GM19043 (cell line): ENCODE results near the gene USP12.

Experiments
- ATAC-seq: cut with Tn5 transposase; IDR thresholded peaks from one replicate; pipeline ENCODE4 v1.9.1; 2021; ENCODE audit warnings: low read depth; ENCODE audit not compliant: unreplicated experiment

Gene USP12

DNA sequence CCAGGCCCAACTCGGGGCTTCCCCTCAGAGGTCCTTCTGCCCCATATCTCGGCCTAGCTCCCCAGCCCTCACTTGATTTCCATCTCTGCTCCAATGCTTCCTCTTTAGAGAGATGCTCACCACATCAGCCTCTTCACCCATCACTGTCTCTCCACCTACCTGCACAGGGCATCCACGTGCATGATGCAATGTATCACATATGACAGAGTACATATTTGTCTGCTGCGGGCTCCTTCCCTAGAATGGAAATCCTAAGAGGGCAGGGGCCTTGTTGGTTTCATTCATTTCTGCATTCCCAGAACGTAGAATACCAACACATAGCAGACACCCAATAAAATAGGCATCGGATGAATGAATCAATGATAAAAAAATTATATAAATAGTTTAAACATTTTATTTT, 130.3 kb downstream of the USP12 start:
- ATAC-seq: no peak

DNA sequence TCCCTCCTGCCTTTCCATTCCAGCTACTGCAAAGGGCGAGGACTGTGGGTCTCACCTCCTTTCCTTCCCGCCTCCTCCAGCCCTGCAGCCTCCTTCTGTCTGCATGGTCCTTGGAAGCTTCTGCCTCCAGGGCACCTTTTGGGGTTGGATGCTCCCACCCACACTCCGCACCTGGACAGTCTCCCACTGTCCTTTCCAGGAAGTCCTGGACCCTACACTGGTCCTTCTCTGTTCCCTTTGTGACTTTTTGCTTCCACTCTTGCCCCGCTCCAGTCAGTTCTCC, 130.8 kb downstream of the USP12 start:
- no peak for ATAC-seq

DNA sequence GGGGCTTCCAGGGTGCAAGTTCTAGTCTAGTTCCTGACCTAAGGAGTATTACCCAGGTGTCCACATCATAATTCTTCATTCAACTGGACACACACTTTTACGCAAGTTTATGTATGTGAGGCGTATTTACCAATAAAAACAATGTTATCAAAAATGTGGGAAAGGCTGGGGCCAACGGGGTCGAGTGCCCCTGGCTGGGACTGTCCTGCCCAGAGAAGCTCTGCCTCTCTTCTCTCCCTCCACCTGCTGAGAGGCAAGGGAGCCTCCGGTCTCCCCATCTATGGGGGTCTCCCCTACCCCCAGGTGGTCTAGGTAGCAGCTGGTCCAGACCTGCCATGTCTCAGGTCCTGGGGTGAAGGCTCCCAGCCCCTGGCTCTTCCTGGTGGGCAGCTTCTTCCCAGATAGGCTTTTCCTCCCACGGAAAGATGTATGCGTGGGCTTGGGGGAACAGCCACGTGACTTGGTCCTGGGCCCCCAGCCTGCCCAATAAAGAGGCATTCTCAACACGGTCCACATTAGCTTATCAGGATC, 132.4 kb downstream of the USP12 start:
- no peak for ATAC-seq

DNA sequence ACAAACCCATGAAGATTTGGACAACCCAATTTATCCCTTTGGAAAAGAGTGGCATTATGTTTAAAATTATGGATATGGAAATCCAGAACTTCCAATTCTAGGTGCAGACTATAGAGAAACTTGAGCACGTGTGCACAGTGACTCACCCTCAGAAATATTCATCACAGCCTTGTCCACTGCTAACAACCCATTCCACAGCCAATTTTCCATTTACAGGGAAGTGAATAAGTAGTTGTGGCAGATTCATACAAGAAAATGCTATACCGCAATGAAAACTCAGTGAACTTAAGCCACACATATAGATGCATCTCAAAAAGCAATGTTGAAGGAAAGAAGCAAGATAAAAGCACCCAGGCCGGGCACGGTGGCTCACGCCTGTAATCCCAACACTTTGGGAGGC, 133.3 kb downstream of the USP12 start:
- ATAC-seq: no peak

DNA sequence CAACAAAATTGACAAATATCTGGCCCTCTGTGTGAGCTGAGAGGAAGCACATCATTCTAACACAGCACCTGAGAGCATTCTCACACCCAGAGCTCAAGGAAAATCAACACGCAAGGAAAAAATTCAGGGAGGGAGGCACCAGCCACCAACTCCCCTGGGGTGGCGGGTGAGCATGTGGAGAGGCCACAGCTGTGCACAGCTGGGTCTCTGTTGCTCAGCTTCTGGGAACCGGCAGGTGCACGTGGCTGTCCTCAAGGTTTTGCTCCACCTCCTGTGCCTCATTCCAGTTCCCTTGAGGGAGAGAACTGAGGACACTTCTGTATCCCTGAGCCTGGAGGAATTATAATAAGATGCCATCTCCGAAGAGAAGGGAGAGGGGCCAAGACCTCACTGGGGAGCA, 134.0 kb downstream of the USP12 start:
- ATAC-seq: no peak

DNA sequence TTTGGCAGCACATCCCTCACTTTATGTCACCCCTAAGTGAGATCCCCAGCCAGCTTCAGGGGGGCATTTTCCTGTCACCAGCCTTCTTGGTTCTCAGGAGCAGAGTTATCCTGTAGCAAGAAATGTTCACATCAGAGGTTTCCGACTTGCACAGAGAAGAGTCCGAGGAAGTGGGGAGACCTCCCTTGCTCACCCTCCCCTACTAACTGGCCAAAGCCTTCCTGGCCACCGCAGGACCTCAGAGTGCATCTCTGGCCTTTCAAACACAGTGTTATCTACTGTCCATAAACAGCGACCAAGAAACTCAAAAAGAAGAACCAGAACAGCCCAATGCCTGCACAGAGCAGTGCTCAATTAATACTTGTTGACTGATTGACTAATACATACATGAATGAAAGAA, 134.4 kb downstream of the USP12 start:
- no peak for ATAC-seq

DNA sequence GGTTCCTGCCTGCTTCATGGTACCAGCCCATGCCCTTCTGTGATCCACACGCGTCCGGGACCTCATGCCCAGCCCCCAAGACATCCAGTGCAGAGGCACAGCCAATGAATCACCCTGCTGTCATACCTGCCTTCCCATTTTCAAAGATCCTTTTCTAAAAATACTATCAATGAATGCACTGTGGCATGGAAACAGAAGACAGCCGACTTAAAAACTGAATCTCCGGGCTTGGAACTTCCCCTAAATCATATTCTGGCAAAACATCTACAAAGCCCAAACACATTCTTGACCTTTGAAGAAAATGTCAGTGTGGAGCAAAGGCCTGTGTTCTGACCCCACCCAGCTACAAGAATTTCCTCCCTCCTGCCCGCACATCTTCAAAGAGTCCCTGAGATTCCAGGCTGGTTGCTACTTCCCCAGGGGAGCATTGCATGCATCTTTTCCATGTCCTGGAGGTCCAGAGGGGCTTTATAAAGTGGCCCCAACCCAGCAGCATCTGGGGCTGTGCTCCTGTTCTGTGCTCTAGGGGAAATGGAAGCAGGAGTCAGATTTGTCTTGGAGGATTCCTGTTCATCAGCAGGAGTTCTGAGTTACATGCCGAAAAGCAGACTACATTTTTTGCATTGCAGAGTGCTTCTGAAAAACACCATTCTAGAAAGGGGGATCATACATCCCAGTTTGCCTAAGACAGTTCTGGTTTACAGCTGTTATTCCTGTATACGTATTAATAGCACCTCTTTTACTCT, 135.2 kb downstream of the USP12 start:
- no peak for ATAC-seq

DNA sequence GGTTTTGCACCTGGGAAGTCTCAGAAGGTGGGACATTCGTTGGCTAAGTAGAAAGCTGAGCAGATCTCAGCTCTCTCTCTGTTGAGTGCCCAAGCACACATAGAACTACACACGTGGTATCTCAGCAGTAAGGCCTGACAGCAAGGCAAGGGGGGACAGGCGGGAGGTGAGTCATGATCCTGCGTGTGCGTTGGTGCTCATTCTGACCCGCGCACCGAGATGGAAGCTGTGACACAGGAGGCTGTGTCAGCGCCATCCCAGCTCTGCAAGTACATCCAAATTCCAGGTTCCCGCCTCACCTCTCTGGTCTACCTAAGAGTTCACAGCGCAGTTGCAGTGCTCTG, 135.7 kb downstream of the USP12 start:
- ATAC-seq: no peak

DNA sequence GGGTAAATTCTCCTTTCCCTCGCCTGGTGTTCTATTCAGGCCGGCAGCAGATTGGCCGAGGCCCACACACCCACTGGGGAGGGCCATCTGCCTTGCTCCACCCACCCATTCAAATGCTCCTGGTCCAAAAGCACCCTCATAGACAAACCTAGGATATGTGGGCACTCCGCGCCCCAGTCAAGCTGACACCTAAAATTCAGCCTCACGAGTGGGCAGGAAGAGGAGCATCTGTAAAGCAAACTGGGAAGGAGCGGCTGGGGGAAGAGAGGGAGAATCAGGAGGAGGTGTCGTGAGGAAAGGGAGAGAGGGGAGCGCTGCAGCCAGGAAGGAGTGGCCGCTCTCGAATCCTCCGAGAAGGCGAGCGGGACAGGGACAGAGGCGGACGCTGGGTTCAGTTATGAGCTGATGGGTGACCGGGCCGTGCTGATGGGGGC, 136.9 kb downstream of the USP12 start:
- no peak for ATAC-seq

DNA sequence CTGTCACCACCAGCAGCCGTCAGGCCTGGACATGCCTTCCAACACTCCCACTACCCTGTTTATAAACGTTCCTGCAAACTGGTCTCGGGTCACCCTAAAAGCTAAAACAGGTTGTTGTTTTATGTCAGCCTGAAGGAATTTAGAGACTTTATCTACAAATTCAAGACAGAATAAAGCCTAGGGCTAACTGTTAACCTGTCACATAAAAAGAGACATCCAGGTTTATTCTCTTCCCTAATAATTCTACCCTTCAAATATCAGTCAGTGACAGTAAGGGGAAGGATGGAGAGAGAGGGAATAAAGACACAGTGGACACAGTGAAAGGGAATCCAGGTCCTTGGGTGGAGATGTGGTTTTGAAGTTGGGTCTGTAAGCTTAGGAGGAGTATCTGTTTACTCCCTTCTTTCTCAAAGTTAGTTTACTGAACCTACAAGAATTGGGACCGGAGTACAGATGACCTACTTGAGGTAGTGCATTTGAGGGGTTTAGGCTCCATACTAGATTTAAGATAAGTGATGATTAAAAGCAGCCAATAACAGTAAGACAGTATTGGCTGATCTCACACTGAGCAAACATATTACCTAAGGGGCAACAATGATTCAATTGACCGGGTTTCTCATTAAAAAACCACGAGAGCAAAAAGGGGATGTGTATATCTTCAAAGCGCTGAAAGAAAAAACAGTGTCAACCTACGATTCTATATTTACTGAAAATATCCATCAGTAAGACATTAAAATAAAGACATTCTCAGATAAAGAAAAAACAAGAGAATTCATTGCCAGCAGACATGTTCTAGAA, 142.7 kb downstream of the USP12 start:
- ATAC-seq: no peak

DNA sequence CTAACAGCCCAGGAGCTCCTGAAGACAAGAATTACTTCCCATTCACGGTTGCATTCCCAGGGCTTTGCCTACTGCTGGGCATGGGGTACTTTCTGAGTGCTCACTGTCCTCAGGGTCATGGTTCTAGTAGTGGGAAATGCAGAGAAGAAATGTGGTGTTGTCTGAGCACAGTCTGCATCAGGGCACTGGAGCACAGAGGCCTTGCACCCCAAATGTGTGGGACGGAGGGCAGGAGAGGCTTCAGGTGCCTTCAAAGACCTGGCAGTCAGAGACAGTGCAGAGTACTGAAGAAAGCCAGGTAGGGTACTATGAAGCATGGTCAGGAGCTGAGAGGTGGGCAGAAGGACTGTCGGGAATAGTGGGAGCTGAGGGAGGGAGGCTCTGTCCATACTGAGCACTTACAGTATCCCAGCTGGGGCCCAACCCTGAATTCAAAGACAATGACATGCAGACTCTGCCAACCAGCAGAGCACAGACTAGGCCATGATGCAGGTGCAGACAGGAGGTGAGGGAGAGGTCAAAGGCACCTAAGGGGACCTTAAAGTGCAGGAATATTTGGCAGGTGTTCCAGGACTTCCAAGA, 144.4 kb downstream of the USP12 start:
- no peak for ATAC-seq

DNA sequence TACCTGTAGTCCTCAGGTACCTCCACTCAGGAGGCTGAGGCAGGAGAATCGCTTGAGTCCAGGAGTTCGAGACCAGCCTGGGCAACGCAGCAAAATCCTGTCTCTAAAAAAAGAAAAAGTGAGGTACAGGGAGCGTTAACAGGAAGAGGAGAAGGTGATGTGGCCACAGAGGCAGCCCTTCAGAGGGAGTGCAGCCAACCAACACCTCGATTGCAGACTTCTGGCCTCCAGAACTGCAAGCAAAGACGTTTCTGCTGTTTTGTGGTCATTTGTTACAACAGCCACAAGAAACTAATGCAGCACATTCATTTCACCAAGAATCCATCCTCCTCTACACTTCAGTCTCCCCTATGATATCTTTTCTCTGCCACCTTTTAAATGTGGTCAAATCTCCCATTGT, 145.2 kb downstream of the USP12 start:
- no peak for ATAC-seq

DNA sequence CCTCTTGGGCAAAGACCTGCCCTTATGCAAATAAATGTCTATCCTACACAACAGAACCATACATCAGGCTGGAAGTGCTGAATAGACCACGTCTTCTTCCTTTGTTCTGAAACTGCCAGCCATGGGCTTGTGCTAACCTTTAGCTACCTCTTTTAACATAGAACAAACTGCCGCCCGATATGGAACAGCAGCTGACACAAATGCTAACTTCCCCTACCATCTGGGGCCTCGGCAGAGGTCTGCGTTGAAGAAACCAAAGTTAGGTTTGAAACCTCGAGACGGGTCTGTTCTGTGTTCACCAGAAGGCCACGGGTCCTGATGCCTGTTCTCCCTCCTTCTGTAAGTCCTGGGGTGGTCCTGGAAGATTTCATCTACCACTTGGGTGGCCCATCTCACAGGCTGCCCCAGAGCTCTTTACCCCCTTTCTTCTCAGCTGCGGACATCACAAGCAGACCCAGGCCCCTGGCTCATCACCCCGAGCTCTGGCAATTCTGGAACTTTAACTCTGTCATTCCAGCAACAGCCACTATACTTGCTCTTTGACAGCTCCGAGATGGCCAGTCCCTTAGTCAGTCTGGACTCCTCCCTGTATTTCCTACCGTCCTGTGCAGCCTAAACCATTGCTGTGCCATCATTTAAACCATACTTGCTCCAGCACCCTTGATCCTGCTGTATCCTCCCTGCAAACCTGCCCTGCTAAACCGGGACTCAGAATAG, 146.7 kb downstream of the USP12 start:
- no peak for ATAC-seq

DNA sequence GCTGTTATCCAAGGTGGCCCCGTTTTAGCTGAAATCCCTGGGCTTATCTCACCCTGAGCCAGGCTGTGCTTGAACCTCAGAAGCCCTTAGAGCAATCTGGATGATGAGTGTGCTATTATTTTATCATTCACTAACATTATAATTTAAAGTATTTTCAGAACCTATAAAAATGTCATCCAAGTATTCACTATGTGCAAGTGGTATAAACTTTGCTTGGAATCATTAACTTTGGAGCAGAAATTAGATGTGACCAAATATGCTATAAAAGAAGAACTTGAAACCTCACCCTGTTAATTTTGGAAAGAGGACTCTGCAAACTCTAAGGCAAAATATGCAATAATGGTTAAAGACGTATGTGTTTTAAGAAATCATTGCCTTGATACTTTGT, 147.5 kb downstream of the USP12 start:
- no peak for ATAC-seq

DNA sequence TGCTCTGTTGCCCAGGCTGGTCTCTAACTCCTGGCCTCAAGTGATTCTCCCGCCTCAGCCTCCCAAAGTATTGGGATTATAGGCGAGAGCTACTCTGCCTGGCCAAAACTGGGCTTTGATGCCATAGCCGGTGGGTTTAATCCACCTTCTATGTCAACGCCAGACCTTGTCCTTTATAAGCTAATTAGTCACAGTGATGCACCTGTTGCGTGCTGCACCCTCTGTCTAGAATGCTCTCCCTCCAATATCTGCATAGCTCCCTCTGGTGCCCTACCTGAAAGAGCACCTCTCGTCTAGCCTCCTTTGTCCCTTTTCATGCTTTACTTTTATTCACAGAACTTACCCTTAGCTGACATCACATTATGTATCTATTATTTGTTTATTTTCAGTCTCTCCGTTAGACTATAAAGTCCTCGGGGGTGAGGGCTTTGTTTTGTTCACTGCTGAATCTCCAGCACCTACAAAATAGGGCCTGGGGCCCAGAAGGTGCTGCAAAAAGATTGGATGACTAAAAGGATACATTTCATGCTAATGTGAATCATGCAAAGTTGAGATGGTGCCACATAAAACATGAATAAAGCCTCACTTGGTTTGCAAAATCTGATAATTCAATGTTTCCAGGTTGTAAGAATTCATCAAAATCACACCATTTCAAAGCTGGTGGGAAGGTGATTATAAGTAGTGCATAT, 148.1 kb downstream of the USP12 start:
- ATAC-seq: no peak

DNA sequence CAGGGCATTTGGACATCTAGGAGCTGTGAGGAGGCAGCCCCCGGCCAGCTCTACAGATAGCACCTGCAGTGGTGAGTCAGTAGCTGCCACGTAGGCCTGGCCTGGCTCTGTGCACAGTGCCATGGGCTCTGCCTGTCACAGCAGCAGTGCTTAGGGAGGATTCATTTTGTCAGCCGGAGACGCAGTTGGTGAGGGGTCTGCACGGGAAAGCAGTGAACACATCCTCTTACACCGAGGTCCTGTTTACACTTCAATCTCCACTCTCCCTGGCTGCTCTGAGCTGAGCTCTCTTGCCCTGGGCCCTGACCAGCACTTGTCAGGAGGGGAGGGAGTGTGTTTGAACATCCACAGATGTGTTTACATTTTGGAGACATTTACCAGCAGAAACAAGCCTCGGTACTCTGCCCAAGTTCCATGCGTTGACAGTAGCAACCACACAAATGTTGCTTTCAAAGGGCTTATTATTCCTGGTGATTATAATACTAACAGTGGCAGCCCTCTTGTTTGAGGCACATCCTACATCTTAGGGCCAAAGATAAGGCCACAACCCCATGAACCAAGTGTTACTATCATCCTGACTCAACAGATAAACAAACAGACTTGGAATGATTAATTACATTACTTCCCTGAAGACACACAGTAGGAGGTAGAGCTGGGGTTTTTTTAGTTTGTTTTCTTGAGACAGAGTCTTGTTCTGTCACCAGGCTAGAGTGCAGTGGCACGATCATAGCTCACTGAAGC, 148.9 kb downstream of the USP12 start:
- no peak for ATAC-seq

DNA sequence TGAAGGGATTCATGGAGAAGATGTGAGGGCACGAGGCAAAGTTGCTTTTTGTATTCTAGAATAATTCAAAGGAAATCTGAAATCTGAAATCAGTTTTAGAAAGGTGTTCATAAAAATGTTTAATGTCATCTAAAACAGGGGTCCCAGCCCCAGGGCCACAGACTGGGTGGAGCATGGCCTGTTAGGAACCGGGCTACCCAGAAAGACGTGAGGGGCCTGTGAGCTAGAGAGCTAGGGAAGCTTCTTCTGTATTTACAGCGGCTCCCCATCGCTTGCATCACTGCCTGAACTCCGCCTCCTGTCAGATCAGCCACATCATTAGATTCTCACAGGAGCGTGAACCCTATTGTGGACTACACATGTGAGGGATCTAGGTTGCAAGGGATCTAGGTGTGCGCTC, 151.2 kb downstream of the USP12 start:
- ATAC-seq: no peak

DNA sequence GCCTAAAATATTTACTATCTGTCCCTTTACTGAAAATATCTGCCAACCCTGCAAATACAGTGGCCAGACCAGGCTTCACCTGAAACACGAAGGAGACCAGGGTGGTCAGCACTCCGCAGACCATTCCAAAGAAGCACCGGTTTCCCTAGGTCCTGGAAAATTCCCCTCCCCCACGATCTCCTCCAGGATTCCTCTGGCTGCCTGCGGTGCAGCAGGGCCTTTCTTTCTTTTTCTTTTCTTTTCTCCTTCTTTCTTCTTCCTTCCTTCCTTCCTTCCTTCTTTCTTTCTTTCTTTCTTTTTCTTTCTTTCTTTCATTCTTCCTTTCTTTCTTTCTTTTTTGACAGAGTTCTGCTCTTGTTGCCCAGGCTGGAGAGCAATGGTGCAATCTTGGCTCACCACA, 152.7 kb downstream of the USP12 start:
- no peak for ATAC-seq

DNA sequence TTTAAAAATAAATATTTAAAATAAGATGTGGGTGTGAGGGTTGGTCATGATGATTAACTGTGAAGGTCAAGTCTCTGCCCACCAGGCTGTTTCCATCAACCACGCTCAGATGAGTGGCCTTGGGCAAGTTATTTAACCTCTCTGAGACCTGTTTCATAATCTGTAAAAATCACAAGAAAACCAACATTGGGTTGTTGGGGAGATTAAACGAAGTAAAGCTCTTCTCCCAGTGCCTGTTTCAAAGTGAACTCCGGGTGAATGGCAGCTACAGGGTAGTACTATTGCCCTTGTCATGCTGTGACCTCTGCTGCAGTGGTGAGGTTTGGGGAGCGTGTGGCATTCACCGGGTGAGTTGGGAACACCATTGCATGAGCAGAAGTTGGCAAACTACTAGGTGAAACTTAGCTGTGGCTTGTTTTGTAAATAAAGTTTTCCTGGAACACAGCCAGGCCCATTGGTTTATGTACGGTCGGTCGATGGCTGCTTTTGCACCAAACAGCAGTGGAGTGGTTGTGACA, 153.2 kb downstream of the USP12 start:
- ATAC-seq: no peak

DNA sequence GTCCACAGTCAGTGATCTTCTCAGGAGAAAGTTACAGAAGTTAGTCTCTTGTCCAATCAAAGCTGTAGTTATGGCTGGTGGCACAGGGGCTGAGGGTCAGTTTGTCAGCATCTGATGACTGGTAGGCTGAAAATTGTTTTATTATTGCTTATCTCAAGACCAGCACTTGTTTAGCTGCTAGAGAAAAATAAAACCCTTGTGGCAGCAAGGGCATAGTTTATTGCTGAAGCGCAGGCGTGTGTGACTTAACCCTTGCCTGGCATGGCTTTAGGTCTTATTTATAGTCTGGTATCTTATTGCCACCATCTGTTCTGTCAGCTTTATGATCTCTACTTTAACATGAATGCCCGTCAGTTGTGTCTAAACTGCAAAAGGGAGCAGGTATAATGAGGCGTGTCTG, 154.7 kb downstream of the USP12 start:
- no peak for ATAC-seq
